ENCODE measurements around the gene STRADB. TPM values are rescaled to one million over a fixed set of nuclear protein-coding genes. Genes with fewer than 3 reads are reported as not detected.
"Not testable (repeated sequence)": the region's sequence is repeated elsewhere in the genome, so short reads cannot be mapped to it uniquely, and the experiment has no call there.

Gene STRADB, protein sequence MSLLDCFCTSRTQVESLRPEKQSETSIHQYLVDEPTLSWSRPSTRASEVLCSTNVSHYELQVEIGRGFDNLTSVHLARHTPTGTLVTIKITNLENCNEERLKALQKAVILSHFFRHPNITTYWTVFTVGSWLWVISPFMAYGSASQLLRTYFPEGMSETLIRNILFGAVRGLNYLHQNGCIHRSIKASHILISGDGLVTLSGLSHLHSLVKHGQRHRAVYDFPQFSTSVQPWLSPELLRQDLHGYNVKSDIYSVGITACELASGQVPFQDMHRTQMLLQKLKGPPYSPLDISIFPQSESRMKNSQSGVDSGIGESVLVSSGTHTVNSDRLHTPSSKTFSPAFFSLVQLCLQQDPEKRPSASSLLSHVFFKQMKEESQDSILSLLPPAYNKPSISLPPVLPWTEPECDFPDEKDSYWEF
- 12.9 and 20.9 TPM in 2 replicates for total RNA-seq

- peak; percentile 96 to 98 for DNase-seq (ENCODE audit: low read depth in 2 of 2)
Observed at GRCh38 chr2:201451292-201452057, at the start of gene STRADB, which contains the start of gene TRAK2. TSS of gene STRADB (plus strand) at chr2:201451740. CDS start at chr2:201454841, 3,101 bp downstream. TSS of gene TRAK2 (minus strand) at chr2:201451458. CDS start at chr2:201420507, 30,951 bp downstream.

- DNase-seq (ENCODE audit: low read depth in 2 of 2), result no peak
Observed at GRCh38 chr2:201401815-201402214, 49.7 kb upstream of the STRADB start.

DNA sequence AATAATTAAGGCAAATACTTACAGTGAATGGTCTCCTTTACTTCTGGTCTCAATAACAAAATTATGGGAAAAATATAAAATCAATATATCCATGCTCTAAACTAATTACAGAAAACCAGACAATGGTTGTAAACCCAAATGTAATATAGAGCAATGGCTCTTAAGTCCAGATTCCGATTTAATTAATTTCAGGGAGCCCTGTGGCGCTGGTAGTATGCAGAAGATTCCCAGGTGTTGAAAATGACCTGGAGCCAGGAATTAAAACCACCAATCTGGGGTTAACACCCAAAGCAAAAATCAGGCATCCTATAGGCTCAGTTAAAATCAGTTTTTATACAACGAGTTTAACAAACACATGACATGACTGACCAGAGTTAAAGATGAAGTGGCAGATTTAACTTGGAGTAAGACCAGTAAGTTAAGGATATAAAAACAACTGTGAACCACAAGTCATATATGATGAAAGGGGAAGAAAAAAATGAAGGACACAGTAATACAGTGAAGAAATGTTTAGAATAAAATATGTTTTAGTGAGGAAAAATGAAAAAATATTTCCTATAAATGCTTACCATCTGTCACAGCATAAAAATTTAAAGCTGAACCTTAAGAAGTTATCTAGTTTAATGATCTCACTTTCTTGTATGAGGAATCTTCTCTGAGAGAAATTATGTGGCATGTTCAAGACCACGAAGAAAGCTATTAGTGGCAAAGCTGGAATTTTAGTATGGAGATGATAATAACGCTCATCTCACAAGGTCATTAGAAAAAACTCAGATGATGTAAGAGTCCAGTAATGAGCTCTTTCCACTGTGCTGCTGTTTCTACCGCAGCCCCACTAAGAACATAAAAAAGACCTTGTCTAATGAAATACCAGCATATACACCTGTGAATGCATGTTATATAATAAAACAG, 48.6 kb upstream of the STRADB start:
- DNase-seq (ENCODE audit: low read depth in 2 of 2), result no peak

DNA sequence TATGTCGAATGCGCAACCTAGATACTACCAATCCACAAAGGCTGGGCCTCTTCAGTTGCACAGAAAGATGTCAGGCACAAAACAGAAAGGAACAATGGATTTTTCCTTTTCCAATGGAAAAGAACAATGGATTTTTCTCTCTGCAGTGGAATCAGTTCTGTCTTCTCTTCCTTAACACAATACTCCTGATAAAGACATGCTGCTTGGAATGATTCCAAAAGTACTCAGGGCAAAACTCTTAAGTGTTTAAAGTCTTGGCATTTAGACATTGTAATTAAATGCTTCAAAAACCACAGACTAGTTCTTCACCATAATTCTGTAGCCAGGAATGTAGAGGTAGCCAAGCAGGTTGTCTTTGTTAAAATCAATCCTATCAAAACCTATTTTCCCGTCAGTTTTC, 47.7 kb upstream of the STRADB start:
- peak; percentile 16 to 63 for DNase-seq (ENCODE audit: low read depth in 2 of 2)

GRCh38 chr2:201404699-201405280, 46.8 kb upstream of the STRADB start:
- DNase-seq (ENCODE audit: low read depth in 2 of 2), result no peak

GRCh38 chr2:201406077-201406662, 45.4 kb upstream of the STRADB start:
- peak; percentile 56 to 71 for DNase-seq (ENCODE audit: low read depth in 2 of 2)

GRCh38 chr2:201407265-201407664, 44.3 kb upstream of the STRADB start:
- DNase-seq (ENCODE audit: low read depth in 2 of 2), result no peak

DNA sequence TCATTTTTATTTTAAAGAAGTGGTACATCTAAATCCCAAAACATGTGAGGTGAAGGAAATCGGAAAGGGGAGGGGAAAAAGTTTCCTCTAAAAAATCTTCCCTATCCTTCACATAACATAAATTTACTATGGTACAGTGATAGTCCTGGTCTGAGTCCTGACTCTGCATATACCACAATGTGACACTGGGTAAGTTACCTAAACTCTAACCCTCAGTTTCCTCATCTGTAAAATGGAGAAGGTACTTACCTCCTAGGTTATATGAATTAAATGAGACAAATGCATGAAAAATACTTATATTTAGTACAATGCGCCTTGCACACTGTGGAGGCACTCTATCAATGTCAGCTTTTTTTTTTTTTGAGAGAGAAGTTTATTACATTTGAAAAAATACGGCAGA, 42.6 kb upstream of the STRADB start:
- DNase-seq (ENCODE audit: low read depth in 2 of 2), result no peak

DNA sequence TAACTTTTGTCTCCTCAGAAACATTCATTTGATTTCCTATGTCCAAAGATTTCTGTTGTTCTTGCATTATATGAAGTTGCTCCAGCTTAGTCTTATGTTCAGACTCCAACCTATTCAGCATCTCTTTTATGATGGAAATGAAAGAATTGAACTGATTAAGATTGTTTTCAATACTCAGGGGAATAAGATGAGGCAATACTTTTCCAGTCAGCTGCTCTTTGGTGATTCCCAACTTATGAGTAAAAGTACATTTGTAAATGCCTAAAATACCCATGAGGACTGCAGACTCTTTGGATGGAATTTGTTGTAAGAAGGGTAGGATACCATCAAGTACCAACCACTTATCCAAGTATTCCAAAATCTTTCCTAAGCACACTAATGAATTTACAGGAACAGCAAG, 40.1 kb upstream of the STRADB start:
- no peak for DNase-seq (ENCODE audit: low read depth in 2 of 2)

GRCh38 chr2:201413143-201413542, 38.4 kb upstream of the STRADB start:
- DNase-seq (ENCODE audit: low read depth in 2 of 2), result peak in 1 of 2 donors; percentile 11

- DNase-seq (ENCODE audit: low read depth in 2 of 2), result no peak
Observed at GRCh38 chr2:201413552-201413951, 38.0 kb upstream of the STRADB start.

- DNase-seq (ENCODE audit: low read depth in 2 of 2), result peak; percentile 76 to 82
Observed at GRCh38 chr2:201414099-201415023, 37.2 kb upstream of the STRADB start.

GRCh38 chr2:201415149-201415548, 36.4 kb upstream of the STRADB start:
- peak; percentile 35 to 38 for DNase-seq (ENCODE audit: low read depth in 2 of 2)

GRCh38 chr2:201419057-201419635, 32.4 kb upstream of the STRADB start:
- peak; percentile 61 to 65 for DNase-seq (ENCODE audit: low read depth in 2 of 2)

DNA sequence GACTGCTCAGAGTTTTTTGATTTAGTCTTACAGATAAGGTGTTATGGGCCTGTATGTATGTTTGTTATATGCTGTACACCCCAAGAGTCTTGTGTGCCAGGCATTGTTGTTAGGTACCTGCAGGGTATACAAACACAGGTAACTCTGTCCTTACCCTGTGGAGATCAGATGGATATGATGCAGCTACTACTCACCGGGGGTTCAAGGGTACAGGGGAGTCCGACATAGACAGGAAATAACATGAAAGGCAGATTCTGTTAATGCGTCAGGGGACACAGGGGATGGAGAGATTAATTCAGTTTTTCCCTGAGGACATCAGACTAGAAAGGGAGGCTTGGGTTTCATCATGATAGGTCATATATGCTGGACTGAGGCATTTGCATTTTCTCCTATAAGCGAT, 31.6 kb upstream of the STRADB start:
- peak in 1 of 2 donors; percentile 28 for DNase-seq (ENCODE audit: low read depth in 2 of 2)

DNA sequence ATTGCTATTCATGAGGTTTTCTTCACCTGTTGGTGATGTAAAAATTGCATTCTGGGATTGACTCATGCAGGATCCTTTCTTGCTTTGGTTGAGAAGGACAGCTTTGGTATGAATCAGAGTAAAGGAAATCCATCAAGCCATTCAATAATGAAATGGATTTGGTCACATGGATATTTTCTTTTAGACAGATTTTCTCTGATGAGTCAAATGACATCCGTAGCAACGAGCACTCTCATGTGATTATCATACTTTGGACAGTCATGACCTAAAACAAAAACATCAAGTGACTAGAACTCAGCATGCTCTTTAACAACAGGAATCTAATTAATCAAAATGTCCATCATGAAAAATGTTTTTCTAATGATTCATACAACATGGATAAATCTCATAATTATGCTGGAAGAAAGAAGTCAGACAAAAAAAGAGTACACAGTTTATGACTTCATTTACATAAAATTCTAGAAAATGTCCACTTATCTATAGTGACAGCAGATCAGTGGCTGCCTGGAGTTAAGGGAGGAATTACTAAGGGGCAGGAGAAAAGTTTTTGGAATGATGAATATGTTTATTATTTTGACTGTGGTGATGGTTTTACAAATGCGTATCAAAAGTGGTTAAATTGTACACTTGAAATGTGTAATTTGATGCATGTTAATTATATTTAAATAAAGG, 31.0 kb upstream of the STRADB start:
- DNase-seq (ENCODE audit: low read depth in 2 of 2), result peak; percentile 83 to 94

- DNase-seq (ENCODE audit: low read depth in 2 of 2), result no peak
Observed at GRCh38 chr2:201425952-201426351, 25.6 kb upstream of the STRADB start.

DNA sequence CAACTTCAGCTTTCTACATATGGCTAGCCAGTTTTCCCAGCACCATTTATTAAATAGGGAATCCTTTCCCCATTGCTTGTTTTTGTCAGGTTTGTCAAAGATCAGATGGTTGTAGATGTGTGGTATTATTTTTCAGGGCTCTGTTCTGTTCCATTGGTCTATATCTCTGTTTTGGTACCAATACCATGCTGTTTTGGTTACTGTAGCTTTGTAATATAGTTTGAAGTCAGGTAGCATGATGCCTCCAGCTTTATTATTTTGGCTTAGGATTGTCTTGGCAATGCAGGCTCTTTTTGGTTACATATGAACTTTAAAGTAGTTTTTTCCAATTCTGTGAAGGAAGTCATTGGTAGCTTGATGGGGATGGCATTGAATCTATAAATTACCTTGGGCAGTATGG, 23.2 kb upstream of the STRADB start:
- DNase-seq (ENCODE audit: low read depth in 2 of 2), result not testable (repeated sequence)

- DNase-seq (ENCODE audit: low read depth in 2 of 2), result not testable (repeated sequence)
Observed at GRCh38 chr2:201429835-201430234, 21.7 kb upstream of the STRADB start.

All from lung microvascular endothelial cell (primary cell).